ENCODE results near the gene MOSMO. TPM values are rescaled to one million over a fixed set of nuclear protein-coding genes. Genes with fewer than 3 reads are reported as not detected.

Gene MOSMO
- total RNA-seq (10 to 100 TPM in 6 of 9 donors, 1 to 10 TPM in 3; 8.7 to 15.0 (median 11.7) TPM), polyA plus RNA-seq (10 to 100 TPM in 1 of 2 donors, 1 to 10 TPM in 1; 8.8 to 12.4 TPM)
- long read RNA-seq, donor 1, full-length matches to known transcripts: 3 of 4 reads
- long read RNA-seq, donor 1, partial matches to known transcripts: 0 of 4 reads
- long read RNA-seq, donor 1, other reads (novel, unspliced or antisense): 1 of 4 reads
- long read RNA-seq, donor 2, partial matches to known transcripts: 0 of 4 reads
- long read RNA-seq, donor 2, other reads (novel, unspliced or antisense): 4 of 4 reads
- long read RNA-seq, donor 3, full-length matches to known transcripts: 2 of 2 reads
- long read RNA-seq, donor 3, partial matches to known transcripts: 0 of 2 reads
- long read RNA-seq, donor 3, other reads (novel, unspliced or antisense): 0 of 2 reads

DNA sequence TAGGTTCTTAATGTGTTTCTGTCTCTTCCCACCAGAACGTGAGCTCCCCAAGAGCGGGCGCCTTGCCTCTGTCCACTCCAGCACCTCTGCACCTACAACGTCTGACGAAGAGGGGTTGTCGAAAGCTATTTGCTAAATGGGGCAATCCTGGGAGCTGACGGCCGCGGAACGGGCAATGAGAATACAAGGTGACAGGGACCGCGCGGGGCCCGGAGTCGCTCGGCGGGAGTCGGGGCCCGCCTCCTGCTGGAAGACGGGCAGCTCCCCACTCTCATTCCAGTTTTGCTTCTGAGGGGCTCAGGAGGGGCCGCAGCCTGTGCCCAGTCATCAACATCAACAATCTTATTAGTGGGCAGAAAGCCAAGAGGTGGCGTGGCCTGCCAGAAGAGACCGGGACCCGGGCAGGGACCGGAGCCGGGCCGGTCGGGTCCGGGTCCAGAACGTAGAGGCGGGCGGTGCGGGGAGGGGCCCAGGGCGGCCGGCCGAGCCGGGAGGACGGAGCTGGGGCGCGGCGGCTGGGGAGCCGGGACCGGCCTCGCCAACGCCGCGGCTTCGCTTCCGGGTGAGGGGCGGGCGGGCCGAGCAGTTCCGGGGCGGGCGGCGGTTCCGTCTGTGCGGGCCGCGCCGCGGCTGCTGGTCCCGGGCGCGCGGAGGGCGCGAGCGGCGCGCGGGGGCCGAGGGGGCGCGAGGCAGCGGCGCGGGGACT, at the start of gene MOSMO:
MOSMO (plus strand) TSS at position 603 of the 706 bp plus-strand sequence. CDS start 191 bp downstream, outside the sequence.
- 0 to 1% (median 1%) methylated on average over 23 to 78 of the region's 78 CpGs for WGBS, 4 donors
- H3K4me3 ChIP-seq: peak within 1 kb of the TSS; percentile 55 to 100 (median 94)
- H3K27ac ChIP-seq: peak within 1 kb of the TSS; percentile 42 to 97 (median 90)
- ATAC-seq (peak; percentile 84 to 97 (median 94)), DNase-seq (peak; percentile 81 to 88 (median 81))
- H3K27me3 ChIP-seq: no peaks in the 10 kb centered on the region
- no peaks in the 10 kb centered on the region for H3K9me3 ChIP-seq
- no peaks in the 10 kb centered on the region for H3K36me3 ChIP-seq
- intact Hi-C loops (cut with DNase I): loop anchor here in 5 of 10 donors (2.0 to 10.0 kb wide), 4 partner anchors 67 to 297 kb away; partner anchors contain the start of gene POLR3E (in 4 of the 5)
- peaks cover 0 to 44% (median 25%) of the 10 kb centered on the region in 12 donors for H3K4me1 ChIP-seq
- TF ChIP-seq POLR2A (IDR thresholded peaks at IDR 0.05): peak in 1 of 2 donors; percentile 56
- TF ChIP-seq, protein P1, sequence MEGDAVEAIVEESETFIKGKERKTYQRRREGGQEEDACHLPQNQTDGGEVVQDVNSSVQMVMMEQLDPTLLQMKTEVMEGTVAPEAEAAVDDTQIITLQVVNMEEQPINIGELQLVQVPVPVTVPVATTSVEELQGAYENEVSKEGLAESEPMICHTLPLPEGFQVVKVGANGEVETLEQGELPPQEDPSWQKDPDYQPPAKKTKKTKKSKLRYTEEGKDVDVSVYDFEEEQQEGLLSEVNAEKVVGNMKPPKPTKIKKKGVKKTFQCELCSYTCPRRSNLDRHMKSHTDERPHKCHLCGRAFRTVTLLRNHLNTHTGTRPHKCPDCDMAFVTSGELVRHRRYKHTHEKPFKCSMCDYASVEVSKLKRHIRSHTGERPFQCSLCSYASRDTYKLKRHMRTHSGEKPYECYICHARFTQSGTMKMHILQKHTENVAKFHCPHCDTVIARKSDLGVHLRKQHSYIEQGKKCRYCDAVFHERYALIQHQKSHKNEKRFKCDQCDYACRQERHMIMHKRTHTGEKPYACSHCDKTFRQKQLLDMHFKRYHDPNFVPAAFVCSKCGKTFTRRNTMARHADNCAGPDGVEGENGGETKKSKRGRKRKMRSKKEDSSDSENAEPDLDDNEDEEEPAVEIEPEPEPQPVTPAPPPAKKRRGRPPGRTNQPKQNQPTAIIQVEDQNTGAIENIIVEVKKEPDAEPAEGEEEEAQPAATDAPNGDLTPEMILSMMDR (IDR thresholded peaks at IDR 0.05): peak in 3 of 12 donors; percentile 17 to 38 (median 36)

DNA sequence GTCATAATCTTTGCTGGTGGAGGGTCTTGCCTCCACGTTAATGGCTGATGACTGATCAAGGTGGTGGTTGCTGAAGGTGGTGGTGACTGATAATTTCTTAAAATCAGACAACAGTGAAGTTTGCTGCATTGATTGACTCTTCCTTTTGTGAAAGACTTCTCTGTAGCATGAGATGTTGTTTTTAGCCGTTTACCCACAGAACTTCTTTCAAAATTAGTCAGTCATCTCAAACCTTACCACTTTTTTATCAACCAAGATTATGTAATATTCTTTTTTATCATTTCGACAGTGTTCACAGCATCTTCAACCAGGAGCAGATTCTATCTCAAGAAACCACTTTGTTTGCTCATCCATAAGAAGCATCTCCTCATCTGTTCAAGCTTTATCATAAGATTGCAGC, 48.9 kb upstream of the MOSMO start:
- 76 to 86% (median 84%) methylated on average over 3 of the region's 3 CpGs for WGBS, 4 donors
- H3K9me3 ChIP-seq: no peaks in the 10 kb centered on the region
- H3K4me3 ChIP-seq: no peak overlapping the region
- peaks cover 0 to 42% (median 19%) of the 10 kb centered on the region in 12 donors for H3K4me1 ChIP-seq
- TF ChIP-seq, protein P1 (IDR thresholded peaks at IDR 0.05): no peak
- TF ChIP-seq POLR2A (IDR thresholded peaks at IDR 0.05): no peak
- intact Hi-C loops (cut with DNase I): loop anchor here in 2 of 10 donors (10.0 kb wide), 2 partner anchors 134 to 336 kb away; partner anchors contain the start of gene POLR3E (in 2 of the 2)
- no peaks in the 10 kb centered on the region for H3K27me3 ChIP-seq
- ATAC-seq (no peak), DNase-seq (no peak)
- H3K36me3 ChIP-seq: peaks cover under 1 to 88% (median 81%) of the 10 kb centered on the region in 9 donors
- H3K27ac ChIP-seq: no peak overlapping the region

DNA sequence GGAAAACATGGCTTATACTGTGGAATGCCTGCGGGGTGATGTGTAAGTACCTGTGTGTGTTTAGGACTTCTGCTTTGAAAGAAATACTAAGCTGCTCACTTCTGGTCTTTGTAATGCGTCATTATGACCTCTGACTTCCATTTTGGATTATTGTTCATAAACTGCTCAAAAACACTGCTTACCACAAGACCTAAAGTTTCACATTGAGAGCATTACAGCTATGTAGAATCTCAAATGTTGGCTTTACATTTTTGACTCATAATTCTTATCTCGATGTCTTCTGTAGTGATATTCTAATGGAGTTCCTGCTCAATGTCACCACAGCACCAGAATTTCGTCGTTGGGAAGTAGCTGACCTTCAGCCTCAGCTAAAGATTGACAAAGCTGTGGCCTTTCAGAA, 45.4 kb upstream of the MOSMO start:
- no peak for TF ChIP-seq POLR2A (IDR thresholded peaks at IDR 0.05)
- TF ChIP-seq, protein P1 (IDR thresholded peaks at IDR 0.05): no peak
- H3K36me3 ChIP-seq: peaks cover 4 to 100% (median 100%) of the 10 kb centered on the region in 9 donors
- no peak overlapping the region for H3K4me3 ChIP-seq
- H3K4me1 ChIP-seq: peaks cover 0 to 24% (median 4%) of the 10 kb centered on the region in 12 donors
- no peak for ATAC-seq
- DNase-seq: no peak
- H3K9me3 ChIP-seq: no peaks in the 10 kb centered on the region
- 79 to 89% (median 85%) methylated on average over 5 of the region's 5 CpGs for WGBS, 4 donors
- intact Hi-C loops (cut with DNase I): no loop called here
- no peaks in the 10 kb centered on the region for H3K27me3 ChIP-seq
- H3K27ac ChIP-seq: peak overlapping the region in 1 of 12 donors; percentile 60

Data from heart left ventricle (tissue), 16 donors.